Measurements from ENCODE around the gene MAGI2.
"Not testable (repeated sequence)": the region's sequence is repeated elsewhere in the genome, so short reads cannot be mapped to it uniquely, and the experiment has no call there.

The MAGI2 gene

GRCh38 chr7:78011642-78012041, 1441.8 kb downstream of the MAGI2 start:
- no peak for TF ChIP-seq CTCF (IDR thresholded peaks at IDR 0.05; ENCODE audit: borderline replicate concordance, control extremely low read depth, extremely low read depth, insufficient read depth, missing control alignments)
- in situ Hi-C loops (cut with MboI; ENCODE audit: low sequenced_read_pairs, unreplicated experiment), result no loop called here
- DNase-seq (ENCODE audit: low spot score), result no peak

- DNase-seq (ENCODE audit: low spot score), result no peak
- in situ Hi-C loops (cut with MboI; ENCODE audit: low sequenced_read_pairs, unreplicated experiment), result no loop called here
- no peak for TF ChIP-seq CTCF (IDR thresholded peaks at IDR 0.05; ENCODE audit: borderline replicate concordance, control extremely low read depth, extremely low read depth, insufficient read depth, missing control alignments)
Observed at GRCh38 chr7:78007231-78007630, 1446.2 kb downstream of the MAGI2 start.

GRCh38 chr7:78006063-78006755, 1447.3 kb downstream of the MAGI2 start:
- in situ Hi-C loops (cut with MboI; ENCODE audit: low sequenced_read_pairs, unreplicated experiment), result no loop called here
- no peak for TF ChIP-seq CTCF (IDR thresholded peaks at IDR 0.05; ENCODE audit: borderline replicate concordance, control extremely low read depth, extremely low read depth, insufficient read depth, missing control alignments)
- no peak for DNase-seq (ENCODE audit: low spot score)

- no peak for DNase-seq (ENCODE audit: low spot score)
- in situ Hi-C loops (cut with MboI; ENCODE audit: low sequenced_read_pairs, unreplicated experiment), result no loop called here
- no peak for TF ChIP-seq CTCF (IDR thresholded peaks at IDR 0.05; ENCODE audit: borderline replicate concordance, control extremely low read depth, extremely low read depth, insufficient read depth, missing control alignments)
Observed at GRCh38 chr7:78002715-78003114, 1450.8 kb downstream of the MAGI2 start.

- no peak for TF ChIP-seq CTCF (IDR thresholded peaks at IDR 0.05; ENCODE audit: borderline replicate concordance, control extremely low read depth, extremely low read depth, insufficient read depth, missing control alignments)
- DNase-seq (ENCODE audit: low spot score), result no peak
- in situ Hi-C loops (cut with MboI; ENCODE audit: low sequenced_read_pairs, unreplicated experiment), result no loop called here
Observed at GRCh38 chr7:78002021-78002420, 1451.4 kb downstream of the MAGI2 start.

- in situ Hi-C loops (cut with MboI; ENCODE audit: low sequenced_read_pairs, unreplicated experiment); DNase-seq (ENCODE audit: low spot score): not testable (repeated sequence)
Observed at GRCh38 chr7:77999168-77999567, 1454.3 kb downstream of the MAGI2 start.

- in situ Hi-C loops (cut with MboI; ENCODE audit: low sequenced_read_pairs, unreplicated experiment), result no loop called here
- DNase-seq (ENCODE audit: low spot score), result no peak
- TF ChIP-seq CTCF (IDR thresholded peaks at IDR 0.05; ENCODE audit: borderline replicate concordance, control extremely low read depth, extremely low read depth, insufficient read depth, missing control alignments), result no peak
Observed at GRCh38 chr7:77995717-77996116, 1457.8 kb downstream of the MAGI2 start.

All from GM13976 (cell line).